Measurements from ENCODE around the gene MLC1. TPM values are rescaled to one million over a fixed set of nuclear protein-coding genes. Genes with fewer than 3 reads are reported as not detected.

The MLC1 gene
- total RNA-seq, 4 donors from 2014 or later, result 0.07 to 0.13 TPM; not detected in 2

- H3K27me3 ChIP-seq, result peaks cover 29% of the 10 kb centered on the region
- no peak overlapping the region for H3K27ac ChIP-seq
- ATAC-seq, result no peak
- no peak overlapping the region for H3K4me3 ChIP-seq
- no peaks in the 10 kb centered on the region for H3K36me3 ChIP-seq
- TF ChIP-seq EP300 (IDR thresholded peaks at IDR 0.05) (no peak), POLR2A (IDR thresholded peaks at IDR 0.05) (no peak), CTCF (IDR thresholded peaks at IDR 0.05) (no peak), POLR2AphosphoS5 (IDR thresholded peaks at IDR 0.05) (no peak)
- H3K4me1 ChIP-seq, result peaks cover 0 to 8% (median 0%) of the 10 kb centered on the region in 3 donors
- H3K9me3 ChIP-seq, result no peaks in the 10 kb centered on the region
- 89% methylated on average over 3 of the region's 28 CpGs; no CpG with 5 or more reads in 1 of the 2 donors for WGBS, 2 donors (ENCODE audit: low coverage in 1 of 2)
These were observed 27.2 kb upstream of the MLC1 start for GRCh38 chr22:50112151-50113118.

GRCh38 chr22:50111056-50111455 lies 25.8 kb upstream of the MLC1 start:
- no peaks in the 10 kb centered on the region for H3K9me3 ChIP-seq
- 75 to 100% methylated on average over 1 of the region's 1 CpG for WGBS, 2 donors (ENCODE audit: low coverage in 1 of 2)
- no peak for ATAC-seq
- peaks cover 0 to 8% (median 0%) of the 10 kb centered on the region in 3 donors for H3K4me1 ChIP-seq
- no peaks in the 10 kb centered on the region for H3K36me3 ChIP-seq
- no peak overlapping the region for H3K27ac ChIP-seq
- H3K27me3 ChIP-seq, result peaks cover 28% of the 10 kb centered on the region
- TF ChIP-seq CTCF (IDR thresholded peaks at IDR 0.05), result no peak
- no peak for TF ChIP-seq POLR2AphosphoS5 (IDR thresholded peaks at IDR 0.05)
- no peak for TF ChIP-seq POLR2A (IDR thresholded peaks at IDR 0.05)
- TF ChIP-seq EP300 (IDR thresholded peaks at IDR 0.05), result no peak
- no peak overlapping the region for H3K4me3 ChIP-seq

GRCh38 chr22:50107529-50107928 lies 22.3 kb upstream of the MLC1 start:
- Histone ChIP-seq H3K27ac (no peak overlapping the region), H3K4me3 (no peak overlapping the region), H3K27me3 (peaks cover 16% of the 10 kb centered on the region), H3K36me3 (no peaks in the 10 kb centered on the region), H3K9me3 (no peaks in the 10 kb centered on the region), H3K4me1 (no peaks in the 10 kb centered on the region)
- ATAC-seq, result no peak
- TF ChIP-seq POLR2AphosphoS5 (IDR thresholded peaks at IDR 0.05) (no peak), CTCF (IDR thresholded peaks at IDR 0.05) (no peak), EP300 (IDR thresholded peaks at IDR 0.05) (no peak), POLR2A (IDR thresholded peaks at IDR 0.05) (no peak)
- WGBS, 2 donors (ENCODE audit: low coverage in 1 of 2), result 81 to 83% methylated on average over 1 to 3 of the region's 9 CpGs

DNA sequence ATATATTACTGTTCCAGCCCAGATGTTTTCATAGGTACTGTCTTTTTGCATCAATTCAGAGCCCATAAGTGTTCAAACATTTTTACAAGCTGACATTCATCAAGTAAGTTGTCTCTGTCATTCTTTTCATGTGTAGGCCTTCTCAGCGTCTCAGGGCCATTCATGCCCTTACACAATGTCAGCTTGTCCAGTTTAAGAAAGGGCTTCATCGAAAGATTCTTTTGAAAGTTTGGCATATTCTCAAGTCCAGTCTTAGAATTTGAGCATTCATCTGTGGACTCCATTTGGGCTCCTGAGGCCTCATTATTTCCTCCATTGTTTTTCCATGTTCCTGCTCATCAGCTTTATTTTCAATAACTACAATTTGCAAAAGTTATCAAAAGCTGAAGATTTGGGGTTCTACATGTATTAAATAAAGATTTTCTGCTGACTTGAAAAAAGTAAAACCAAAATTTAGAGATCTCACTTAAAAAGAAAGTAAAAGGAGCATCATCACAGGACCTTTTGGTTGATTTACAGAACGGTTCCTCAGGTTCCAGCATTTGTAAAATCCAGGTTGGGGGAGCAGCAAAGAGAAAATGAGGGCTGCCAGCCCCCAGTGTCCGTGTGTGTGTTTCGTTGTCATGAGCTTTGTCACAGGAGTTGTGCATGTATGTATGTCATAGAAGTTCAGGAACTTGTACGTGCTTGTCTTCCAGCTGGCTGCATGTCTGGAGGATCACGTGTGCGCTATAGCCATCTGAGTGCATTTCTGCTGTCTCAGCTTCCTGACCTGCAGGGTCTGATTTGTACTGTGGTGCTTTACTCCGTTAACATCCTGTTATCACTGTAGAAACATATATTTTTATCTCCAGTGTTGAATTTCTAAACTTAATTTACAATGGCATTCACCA lies 20.2 kb upstream of the MLC1 start:
- TF ChIP-seq CTCF (IDR thresholded peaks at IDR 0.05) (no peak), POLR2A (IDR thresholded peaks at IDR 0.05) (no peak), POLR2AphosphoS5 (IDR thresholded peaks at IDR 0.05) (no peak), EP300 (IDR thresholded peaks at IDR 0.05) (no peak)
- no peak for ATAC-seq
- Histone ChIP-seq H3K27ac (no peak overlapping the region), H3K9me3 (no peaks in the 10 kb centered on the region), H3K27me3 (peaks cover 16% of the 10 kb centered on the region), H3K4me3 (no peak overlapping the region), H3K36me3 (no peaks in the 10 kb centered on the region), H3K4me1 (no peaks in the 10 kb centered on the region)
- 33 to 45% methylated on average over 7 to 9 of the region's 9 CpGs for WGBS, 2 donors (ENCODE audit: low coverage in 1 of 2)

Data from gastroesophageal sphincter (tissue), 4 donors.